ENCODE data around the gene IRF9.

The IRF9 gene

DNA sequence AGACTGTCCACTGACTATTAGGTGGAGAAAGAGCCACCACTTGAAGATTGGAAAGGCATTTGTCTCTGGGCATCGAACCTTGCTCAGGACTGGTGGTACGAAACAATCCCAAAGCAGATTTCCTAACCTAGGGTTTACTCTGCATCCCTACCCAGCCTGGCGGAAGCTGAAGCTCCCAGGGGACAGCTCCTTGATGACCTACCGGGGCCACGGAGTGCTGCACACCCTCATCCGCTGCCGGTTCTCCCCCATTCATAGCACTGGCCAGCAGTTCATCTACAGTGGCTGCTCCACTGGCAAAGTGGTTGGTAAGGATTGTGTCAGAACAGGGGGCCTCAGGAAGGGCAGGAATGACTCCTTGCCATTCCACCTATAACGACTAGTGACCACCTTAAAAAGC lies 39.9 kb upstream of the IRF9 start:
- no peak for TF ChIP-seq FOXM1 (IDR thresholded peaks at IDR 0.05; ENCODE audit: borderline replicate concordance, low read depth)
- no peak for TF ChIP-seq REST (IDR thresholded peaks at IDR 0.05; ENCODE audit: low read depth)
- TF ChIP-seq TEAD4 (IDR thresholded peaks at IDR 0.05): no peak
- TF ChIP-seq CREB1 (IDR thresholded peaks at IDR 0.05; ENCODE audit: low read depth): no peak
- no peak for TF ChIP-seq EP300 (IDR thresholded peaks at IDR 0.05; ENCODE audit: borderline replicate concordance)
- no peak for TF ChIP-seq ZBTB7A (IDR thresholded peaks at IDR 0.05; ENCODE audit: low read depth)
- TF ChIP-seq RAD21 (IDR thresholded peaks at IDR 0.05; ENCODE audit: low read depth): no peak
- TF ChIP-seq, protein P1, sequence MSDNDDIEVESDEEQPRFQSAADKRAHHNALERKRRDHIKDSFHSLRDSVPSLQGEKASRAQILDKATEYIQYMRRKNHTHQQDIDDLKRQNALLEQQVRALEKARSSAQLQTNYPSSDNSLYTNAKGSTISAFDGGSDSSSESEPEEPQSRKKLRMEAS (IDR thresholded peaks at IDR 0.05): no peak
- no peak for TF ChIP-seq TCF12 (IDR thresholded peaks at IDR 0.05; ENCODE audit: low read depth)
- TF ChIP-seq TAF1 (IDR thresholded peaks at IDR 0.05; ENCODE audit: low read depth): no peak
- no peak for TF ChIP-seq CEBPB (IDR thresholded peaks at IDR 0.05)
- no peak for TF ChIP-seq EGR1 (IDR thresholded peaks at IDR 0.05)
- no peak for TF ChIP-seq YY1 (IDR thresholded peaks at IDR 0.05; ENCODE audit: low read depth)
- TF ChIP-seq, protein P2, sequence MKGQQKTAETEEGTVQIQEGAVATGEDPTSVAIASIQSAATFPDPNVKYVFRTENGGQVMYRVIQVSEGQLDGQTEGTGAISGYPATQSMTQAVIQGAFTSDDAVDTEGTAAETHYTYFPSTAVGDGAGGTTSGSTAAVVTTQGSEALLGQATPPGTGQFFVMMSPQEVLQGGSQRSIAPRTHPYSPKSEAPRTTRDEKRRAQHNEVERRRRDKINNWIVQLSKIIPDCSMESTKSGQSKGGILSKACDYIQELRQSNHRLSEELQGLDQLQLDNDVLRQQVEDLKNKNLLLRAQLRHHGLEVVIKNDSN (IDR thresholded peaks at IDR 0.05): no peak
- no peak for TF ChIP-seq NFIC (IDR thresholded peaks at IDR 0.05)

GRCh38 chr14:24122416-24122815 lies 38.6 kb upstream of the IRF9 start:
- no peak for TF ChIP-seq TCF12 (IDR thresholded peaks at IDR 0.05; ENCODE audit: low read depth)
- TF ChIP-seq CEBPB (IDR thresholded peaks at IDR 0.05): no peak
- no peak for TF ChIP-seq EP300 (IDR thresholded peaks at IDR 0.05; ENCODE audit: borderline replicate concordance)
- no peak for TF ChIP-seq TEAD4 (IDR thresholded peaks at IDR 0.05)
- no peak for TF ChIP-seq REST (IDR thresholded peaks at IDR 0.05; ENCODE audit: low read depth)
- TF ChIP-seq, protein P1 (IDR thresholded peaks at IDR 0.05): no peak
- TF ChIP-seq EGR1 (IDR thresholded peaks at IDR 0.05): no peak
- TF ChIP-seq YY1 (IDR thresholded peaks at IDR 0.05; ENCODE audit: low read depth): no peak
- TF ChIP-seq, protein P2 (IDR thresholded peaks at IDR 0.05): no peak
- no peak for TF ChIP-seq NFIC (IDR thresholded peaks at IDR 0.05)
- TF ChIP-seq ZBTB7A (IDR thresholded peaks at IDR 0.05; ENCODE audit: low read depth): no peak
- no peak for TF ChIP-seq CREB1 (IDR thresholded peaks at IDR 0.05; ENCODE audit: low read depth)
- no peak for TF ChIP-seq FOXM1 (IDR thresholded peaks at IDR 0.05; ENCODE audit: borderline replicate concordance, low read depth)
- TF ChIP-seq RAD21 (IDR thresholded peaks at IDR 0.05; ENCODE audit: low read depth): no peak
- no peak for TF ChIP-seq TAF1 (IDR thresholded peaks at IDR 0.05; ENCODE audit: low read depth)

DNA sequence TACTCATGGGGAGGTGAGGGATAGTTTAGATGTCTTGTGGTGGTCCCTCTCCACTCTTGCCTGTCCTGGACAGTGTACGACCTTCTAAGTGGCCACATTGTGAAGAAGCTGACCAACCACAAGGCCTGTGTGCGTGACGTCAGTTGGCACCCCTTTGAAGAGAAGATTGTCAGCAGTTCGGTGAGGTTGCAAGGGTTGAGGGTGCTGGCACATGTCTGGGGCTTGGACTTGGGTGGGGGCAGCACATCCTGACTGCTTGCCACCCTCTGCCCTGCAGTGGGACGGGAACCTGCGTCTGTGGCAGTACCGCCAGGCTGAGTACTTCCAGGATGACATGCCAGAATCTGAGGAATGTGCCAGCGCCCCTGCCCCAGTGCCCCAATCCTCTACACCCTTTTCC lies 38.2 kb upstream of the IRF9 start:
- TF ChIP-seq, protein P1 (IDR thresholded peaks at IDR 0.05): no peak

- TF ChIP-seq, protein P1 (IDR thresholded peaks at IDR 0.05): no peak
- TF ChIP-seq NFIC (IDR thresholded peaks at IDR 0.05): no peak
- no peak for TF ChIP-seq RAD21 (IDR thresholded peaks at IDR 0.05; ENCODE audit: low read depth)
Measured at GRCh38 chr14:24123424-24124417, 37.3 kb upstream of the IRF9 start.

- TF ChIP-seq CREB1 (IDR thresholded peaks at IDR 0.05; ENCODE audit: low read depth) (no peak), YY1 (IDR thresholded peaks at IDR 0.05; ENCODE audit: low read depth) (no peak), EGR1 (IDR thresholded peaks at IDR 0.05) (no peak), TCF12 (IDR thresholded peaks at IDR 0.05; ENCODE audit: low read depth) (no peak), TEAD4 (IDR thresholded peaks at IDR 0.05) (no peak), TAF1 (IDR thresholded peaks at IDR 0.05; ENCODE audit: low read depth) (no peak), EP300 (IDR thresholded peaks at IDR 0.05; ENCODE audit: borderline replicate concordance) (no peak), CEBPB (IDR thresholded peaks at IDR 0.05) (no peak), RAD21 (IDR thresholded peaks at IDR 0.05; ENCODE audit: low read depth) (no peak), ZBTB7A (IDR thresholded peaks at IDR 0.05; ENCODE audit: low read depth) (no peak), REST (IDR thresholded peaks at IDR 0.05; ENCODE audit: low read depth) (no peak), FOXM1 (IDR thresholded peaks at IDR 0.05; ENCODE audit: borderline replicate concordance, low read depth) (no peak), NFIC (IDR thresholded peaks at IDR 0.05) (no peak)
- TF ChIP-seq, protein P2 (IDR thresholded peaks at IDR 0.05): no peak
- TF ChIP-seq, protein P1 (IDR thresholded peaks at IDR 0.05): no peak
Measured at GRCh38 chr14:24126939-24127338, 34.1 kb upstream of the IRF9 start.
